Endothelial cell of umbilical vein (primary cell): Measurements from ENCODE around the gene TNFRSF19. TPM values are rescaled to one million over a fixed set of nuclear protein-coding genes. Genes with fewer than 3 reads are reported as not detected.

Source experiments
- BruUV-seq: library from RNA; stranded (reverse); fragments of 400-500 nt; replicated peaks from 2 replicates; lab custom pipeline; 2021; lab: Mats Ljungman, UMichigan
- CTCF ChIA-PET: fragments of 300-600, 350-600 bp; sonication (Branson Sonifier 250); formaldehyde crosslinking; loops from one replicate; lab custom pipeline; 2021; ENCODE audit warnings: antibody characterized with exemption, inconsistent platforms; lab: Charles Lee
- POLR2A ChIA-PET: fragments of 300-600, 350-600 bp; sonication (Branson Sonifier 250); formaldehyde crosslinking; loops from one replicate; lab custom pipeline; 2021; ENCODE audit warnings: antibody characterized with exemption, inconsistent platforms; lab: Charles Lee
- DNase-seq: peaks from one replicate; pipeline ENCODE4 v3.0.0-alpha.2; 2011; ENCODE audit warnings: low read depth, low spot score
- FAIRE-seq: peaks from 2 replicates; lab custom pipeline; 2011; peaks lifted over from hg19 to GRCh38; lab: Jason Lieb, UNC
- H2AFZ ChIP-seq: 2 replicates; pipeline ENCODE4 v1.6.0; 2012; ENCODE audit warnings: low read depth, low read length, control low read depth, inconsistent platforms
- H3K27ac ChIP-seq: 2 replicates; pipeline ENCODE4 v1.5.1; 2011; ENCODE audit warnings: low read depth, mild to moderate bottlenecking, control low read depth, low read length, moderate library complexity; ENCODE audit not compliant: insufficient read depth
- H3K27me3 ChIP-seq, 2 experiments: 2 replicates each; pipeline versions ENCODE4 v1.6.0 to v1.6.1; 2011; ENCODE audit warnings: low read length in 2 of 2, mixed read lengths in 1 of 2; ENCODE audit not compliant: control insufficient read depth in 2 of 2, insufficient read depth in 2 of 2
- H3K36me3 ChIP-seq, 2 experiments: 2 replicates in 1 of 2; 3 replicates in 1 of 2; pipeline ENCODE4 v1.5.1; 2011; ENCODE audit warnings: low read length in 2 of 2, mild to moderate bottlenecking in 1 of 2, moderate library complexity in 1 of 2; ENCODE audit not compliant: control insufficient read depth in 2 of 2, insufficient read depth in 2 of 2; ENCODE audit errors: extremely low read depth in 1 of 2
- H3K4me1 ChIP-seq: 3 replicates; pipeline ENCODE4 v1.5.1; 2011; ENCODE audit warnings: mild to moderate bottlenecking, low read length; ENCODE audit not compliant: control insufficient read depth, insufficient read depth; ENCODE audit errors: extremely low read depth
- H3K4me2 ChIP-seq: 2 replicates; pipeline ENCODE4 v1.6.1; 2011; ENCODE audit warnings: low read length, control low read depth, mixed read lengths; ENCODE audit not compliant: insufficient read depth
- H3K4me3 ChIP-seq, 3 experiments: fragments of 200-600 bp in 1 of 3; sonication (generic), shearing (Covaris generic) in 1 of 3; replicated peaks in 1 of 3; 2 replicates each; pipeline ENCODE4 v1.5.1; 2011 to 2016; ENCODE audit warnings: control low read depth in 3 of 3, low read length in 3 of 3, mild to moderate bottlenecking in 2 of 3, inconsistent platforms in 1 of 3, low read depth in 1 of 3, moderate library complexity in 1 of 3; ENCODE audit not compliant: insufficient read depth in 1 of 3
- H3K79me2 ChIP-seq: 2 replicates; pipeline ENCODE4 v1.6.0; 2012; ENCODE audit warnings: low read length, inconsistent platforms; ENCODE audit not compliant: control insufficient read depth, insufficient read depth
- H3K9ac ChIP-seq: replicated peaks from 2 replicates; pipeline ENCODE3; 2011; ENCODE audit warnings: low read length, control low read depth; ENCODE audit not compliant: insufficient read depth; ENCODE audit errors: extremely low read depth
- H3K9me1 ChIP-seq: replicated peaks from 3 replicates; pipeline ENCODE4 v1.6.0; 2011; ENCODE audit warnings: mild to moderate bottlenecking, low read length; ENCODE audit not compliant: control insufficient read depth, insufficient read depth; ENCODE audit errors: extremely low read depth
- H3K9me3 ChIP-seq: replicated peaks from 2 replicates; pipeline ENCODE4 v1.5.1; 2012; ENCODE audit warnings: low read length, inconsistent platforms; ENCODE audit not compliant: control insufficient read depth, insufficient read depth
- H4K20me1 ChIP-seq: replicated peaks from 2 replicates; pipeline ENCODE3; 2011; ENCODE audit warnings: mild to moderate bottlenecking, low read length; ENCODE audit not compliant: control insufficient read depth, insufficient read depth; ENCODE audit errors: extremely low read depth
- CTCF ChIP-seq, 2 donors: IDR thresholded peaks; 1 replicate in 1 of 2; 2 replicates in 1 of 2; pipeline ENCODE4 v1.5.1; 2011; ENCODE audit warnings: low read length in 2 of 2, mild to moderate bottlenecking in 2 of 2, moderate library complexity in 2 of 2, control low read depth in 1 of 2, inconsistent platforms in 1 of 2, low read depth in 1 of 2; ENCODE audit not compliant: insufficient read depth in 1 of 2; ENCODE audit errors: extremely low read depth in 1 of 2
- EZH2 ChIP-seq: IDR thresholded peaks from 2 replicates; pipeline ENCODE4 v1.6.1; 2012; ENCODE audit warnings: borderline replicate concordance, low read depth, mild to moderate bottlenecking, moderate library complexity, low read length, inconsistent platforms; ENCODE audit not compliant: severe bottlenecking
- FOS ChIP-seq: IDR thresholded peaks from 2 replicates; pipeline ENCODE4 v1.6.1; 2011; ENCODE audit warnings: mild to moderate bottlenecking, low read length, moderate library complexity, borderline replicate concordance; ENCODE audit not compliant: insufficient read depth
- GATA2 ChIP-seq: IDR thresholded peaks from 2 replicates; pipeline ENCODE4 v1.7.0; 2011; ENCODE audit warnings: low read depth, mild to moderate bottlenecking, moderate library complexity, mixed read lengths, low read length; ENCODE audit not compliant: insufficient read length, insufficient read depth
- JUN ChIP-seq: IDR thresholded peaks from 2 replicates; pipeline ENCODE4 v1.6.1; 2011; ENCODE audit warnings: borderline replicate concordance, low read depth; ENCODE audit not compliant: insufficient read length, insufficient read depth
- MAX ChIP-seq: IDR thresholded peaks from 2 replicates; pipeline ENCODE4 v1.6.1; 2011; ENCODE audit not compliant: insufficient read depth, insufficient read length
- MYC ChIP-seq: IDR thresholded peaks from one replicate; pipeline ENCODE4 v1.6.1; 2011; ENCODE audit warnings: mild to moderate bottlenecking, low read depth, low read length
- POLR2A ChIP-seq: IDR thresholded peaks from 2 replicates; pipeline ENCODE4 v1.6.1; 2012; ENCODE audit warnings: low read depth, mild to moderate bottlenecking, control low read depth, low read length
- POLR2AphosphoS5 ChIP-seq: IDR thresholded peaks from 2 replicates; pipeline ENCODE4 v1.6.1; 2012; ENCODE audit warnings: low read depth, mild to moderate bottlenecking, control low read depth, low read length, moderate library complexity; ENCODE audit not compliant: insufficient read depth
- dilution Hi-C: fragments of 300-500 bp; cut with MboI; formaldehyde crosslinking; loops from one replicate; pipeline ENCODE4 v1.15.0; 2019; ENCODE audit warnings: low sequenced_read_pairs; ENCODE audit not compliant: extremely low pct_ligation_motif_present
- intact Hi-C: fragments of 100-400 bp; cut with micrococcal nuclease; formaldehyde crosslinking; loops from one replicate; pipeline ENCODE4 v1.10.0; 2022
- polyA plus RNA-seq, 4 experiments: library from polyadenylated mRNA; depleted of rRNA in 3 of 4; stranded (reverse) in 3 of 4; unstranded in 1 of 4; fragments of >200 nt; gene quantifications; 2 replicates each; pipeline versions ENCODE4 v1.2.1 to v1.2.3, GENCODE V29; 2011 to 2012; ENCODE audit warnings: missing spikeins in 1 of 4
- total RNA-seq: library from RNA; stranded (reverse); gene quantifications from 2 replicates; pipeline ENCODE4 v1.2.3, GENCODE V29; 2021

TNFRSF19 gene
- total and polyA plus RNA-seq, 2 donors (not counting 3 experiments of a cell fraction or from before 2014, with no cell fraction given) = 0.23 to 0.29 TPM

GRCh38 chr13:23685416-23685815 is 115.2 kb downstream of the TNFRSF19 start:
- POLR2A ChIA-PET = no interaction called here
- H3K79me2 ChIP-seq = no peaks in the 10 kb centered on the region
- intact Hi-C loops = no loop called here

More at GRCh38 chr13:23685416-23685815, 115.2 kb downstream of the TNFRSF19 start:
- Histone ChIP-seq H3K36me3 (no peaks in the 10 kb centered on the region), H4K20me1 (no peaks in the 10 kb centered on the region), H3K9me1 (no peaks in the 10 kb centered on the region), H3K27ac (no peak overlapping the region), H3K9me3 (no peaks in the 10 kb centered on the region), H3K4me2 (no peak overlapping the region), H2AFZ (no peak overlapping the region), H3K27me3 (no peaks in the 10 kb centered on the region), H3K4me3 (no peak overlapping the region), H3K4me1 (no peaks in the 10 kb centered on the region), H3K9ac (no peak overlapping the region)
- dilution Hi-C loops = no loop called here
- no TSS peak for BruUV-seq
- no peak for TF ChIP-seq GATA2
- no peak for TF ChIP-seq EZH2
- no peak for TF ChIP-seq FOS
- no peak for TF ChIP-seq MAX
- no peak for TF ChIP-seq POLR2A
- no peak for TF ChIP-seq POLR2AphosphoS5
- no peak for TF ChIP-seq MYC
- no peak for TF ChIP-seq CTCF (IDR thresholded peaks at IDR 0.05; ENCODE audit: extremely low read depth in 1 of 2, insufficient read depth in 1 of 2, low read depth in 1 of 2, low read length in 2 of 2)
- TF ChIP-seq JUN = no peak
- no peak for FAIRE-seq
- DNase-seq = no peak
- CTCF ChIA-PET = no interaction called here
